ENCODE results near the gene ZNF212.

ZNF212 gene

GRCh38 chr7:149297034-149297755, 57.7 kb downstream of the ZNF212 start:
- TF ChIP-seq, protein P1, sequence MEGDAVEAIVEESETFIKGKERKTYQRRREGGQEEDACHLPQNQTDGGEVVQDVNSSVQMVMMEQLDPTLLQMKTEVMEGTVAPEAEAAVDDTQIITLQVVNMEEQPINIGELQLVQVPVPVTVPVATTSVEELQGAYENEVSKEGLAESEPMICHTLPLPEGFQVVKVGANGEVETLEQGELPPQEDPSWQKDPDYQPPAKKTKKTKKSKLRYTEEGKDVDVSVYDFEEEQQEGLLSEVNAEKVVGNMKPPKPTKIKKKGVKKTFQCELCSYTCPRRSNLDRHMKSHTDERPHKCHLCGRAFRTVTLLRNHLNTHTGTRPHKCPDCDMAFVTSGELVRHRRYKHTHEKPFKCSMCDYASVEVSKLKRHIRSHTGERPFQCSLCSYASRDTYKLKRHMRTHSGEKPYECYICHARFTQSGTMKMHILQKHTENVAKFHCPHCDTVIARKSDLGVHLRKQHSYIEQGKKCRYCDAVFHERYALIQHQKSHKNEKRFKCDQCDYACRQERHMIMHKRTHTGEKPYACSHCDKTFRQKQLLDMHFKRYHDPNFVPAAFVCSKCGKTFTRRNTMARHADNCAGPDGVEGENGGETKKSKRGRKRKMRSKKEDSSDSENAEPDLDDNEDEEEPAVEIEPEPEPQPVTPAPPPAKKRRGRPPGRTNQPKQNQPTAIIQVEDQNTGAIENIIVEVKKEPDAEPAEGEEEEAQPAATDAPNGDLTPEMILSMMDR (conservative IDR thresholded peaks at IDR 0.05), result no peak
- H3K27ac ChIP-seq, result no peak overlapping the region

- no peak overlapping the region for H3K27ac ChIP-seq
- TF ChIP-seq, protein P1 (conservative IDR thresholded peaks at IDR 0.05), result no peak
Observed at GRCh38 chr7:149300620-149301285, 61.3 kb downstream of the ZNF212 start.

- TF ChIP-seq, protein P1 (conservative IDR thresholded peaks at IDR 0.05), result no peak
- H3K27ac ChIP-seq, result no peak overlapping the region
Observed at GRCh38 chr7:149302222-149302621, 62.8 kb downstream of the ZNF212 start.

DNA sequence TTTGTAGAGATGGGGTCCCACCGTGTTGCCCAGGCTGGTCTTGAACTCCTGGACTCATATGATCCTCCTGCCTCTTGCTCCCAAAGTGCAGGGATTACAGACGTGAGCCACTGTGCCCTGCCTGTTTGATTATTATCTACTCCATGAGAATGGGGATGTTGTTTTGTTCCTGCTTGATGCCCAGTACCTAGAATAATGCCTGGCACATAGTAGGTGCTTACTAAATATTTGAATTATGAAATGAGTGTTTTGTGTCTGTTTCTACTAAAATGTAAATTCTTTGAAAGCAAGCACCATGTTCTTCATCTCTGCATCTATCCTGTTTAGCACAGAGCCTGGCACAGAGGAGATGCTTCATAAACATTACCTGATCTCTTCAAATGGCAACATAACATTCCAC, 63.4 kb downstream of the ZNF212 start:
- TF ChIP-seq, protein P1 (conservative IDR thresholded peaks at IDR 0.05), result no peak
- no peak overlapping the region for H3K27ac ChIP-seq

DNA sequence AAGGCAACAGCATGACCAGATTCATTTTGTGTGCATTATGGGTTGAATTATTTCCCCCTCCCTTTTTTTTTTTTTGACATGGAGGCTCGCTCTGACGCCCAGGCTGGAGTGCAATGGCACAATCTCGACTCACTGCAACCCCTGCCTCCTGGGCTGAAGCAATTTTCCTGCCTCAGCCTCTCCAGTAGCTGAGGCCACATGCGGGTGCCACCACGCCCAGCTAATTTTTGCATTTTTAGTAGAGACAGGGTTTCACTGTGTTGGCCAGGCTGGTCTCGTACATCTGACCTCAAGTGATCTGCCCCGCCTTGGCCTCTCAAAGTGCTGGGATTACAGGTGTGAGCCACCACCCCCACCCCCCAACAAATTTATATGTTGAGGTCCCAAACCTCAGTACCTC, 64.6 kb downstream of the ZNF212 start:
- TF ChIP-seq, protein P1 (conservative IDR thresholded peaks at IDR 0.05), result no peak
- no peak overlapping the region for H3K27ac ChIP-seq

Data from VCaP (cell line).